GM19099 (cell line): ENCODE data around the gene GTPBP2.

Source experiments
- POLR2A ChIP-seq: IDR thresholded peaks from 3 replicates; pipeline ENCODE4 v1.6.1; 2011; ENCODE audit warnings: low read depth; ENCODE audit not compliant: insufficient read length; ENCODE audit errors: extremely low read depth

The GTPBP2 gene

GRCh38 chr6:43629104-43629504 is at the start of gene GTPBP2:
TSS of gene GTPBP2 (minus strand) at chr6:43629264. CDS start at chr6:43629162, 102 bp downstream.
- TF ChIP-seq POLR2A, result no peak

GRCh38 chr6:43678341-43678740 is 49.3 kb upstream of the GTPBP2 start:
- no peak for TF ChIP-seq POLR2A

GRCh38 chr6:43677759-43678158 is 48.7 kb upstream of the GTPBP2 start:
- TF ChIP-seq POLR2A, result no peak

- no peak for TF ChIP-seq POLR2A
These were observed 48.0 kb upstream of the GTPBP2 start for GRCh38 chr6:43676962-43677606.

GRCh38 chr6:43674921-43675320 is 45.9 kb upstream of the GTPBP2 start:
- TF ChIP-seq POLR2A, result no peak

DNA sequence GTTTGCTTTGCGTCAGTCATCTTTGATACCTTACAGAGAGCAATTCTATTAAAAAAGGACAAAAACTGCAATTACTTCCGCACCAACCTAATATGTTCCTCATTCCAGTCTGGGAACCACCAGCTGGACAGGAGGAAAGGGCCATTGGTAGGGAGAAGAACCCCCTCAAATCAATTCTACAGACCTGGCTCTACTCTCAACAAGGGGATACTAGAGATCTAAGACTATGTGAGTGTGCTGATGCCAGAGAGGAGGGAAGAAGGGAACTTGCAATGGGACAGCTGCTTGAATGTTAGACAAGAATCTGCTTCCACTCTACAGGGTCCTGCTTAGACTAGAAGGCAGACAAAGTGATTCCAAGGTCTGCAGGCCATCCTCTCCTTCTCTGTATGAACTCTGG is 45.2 kb upstream of the GTPBP2 start:
- no peak for TF ChIP-seq POLR2A

- no peak for TF ChIP-seq POLR2A
These were observed 44.5 kb upstream of the GTPBP2 start for GRCh38 chr6:43673444-43674084.

DNA sequence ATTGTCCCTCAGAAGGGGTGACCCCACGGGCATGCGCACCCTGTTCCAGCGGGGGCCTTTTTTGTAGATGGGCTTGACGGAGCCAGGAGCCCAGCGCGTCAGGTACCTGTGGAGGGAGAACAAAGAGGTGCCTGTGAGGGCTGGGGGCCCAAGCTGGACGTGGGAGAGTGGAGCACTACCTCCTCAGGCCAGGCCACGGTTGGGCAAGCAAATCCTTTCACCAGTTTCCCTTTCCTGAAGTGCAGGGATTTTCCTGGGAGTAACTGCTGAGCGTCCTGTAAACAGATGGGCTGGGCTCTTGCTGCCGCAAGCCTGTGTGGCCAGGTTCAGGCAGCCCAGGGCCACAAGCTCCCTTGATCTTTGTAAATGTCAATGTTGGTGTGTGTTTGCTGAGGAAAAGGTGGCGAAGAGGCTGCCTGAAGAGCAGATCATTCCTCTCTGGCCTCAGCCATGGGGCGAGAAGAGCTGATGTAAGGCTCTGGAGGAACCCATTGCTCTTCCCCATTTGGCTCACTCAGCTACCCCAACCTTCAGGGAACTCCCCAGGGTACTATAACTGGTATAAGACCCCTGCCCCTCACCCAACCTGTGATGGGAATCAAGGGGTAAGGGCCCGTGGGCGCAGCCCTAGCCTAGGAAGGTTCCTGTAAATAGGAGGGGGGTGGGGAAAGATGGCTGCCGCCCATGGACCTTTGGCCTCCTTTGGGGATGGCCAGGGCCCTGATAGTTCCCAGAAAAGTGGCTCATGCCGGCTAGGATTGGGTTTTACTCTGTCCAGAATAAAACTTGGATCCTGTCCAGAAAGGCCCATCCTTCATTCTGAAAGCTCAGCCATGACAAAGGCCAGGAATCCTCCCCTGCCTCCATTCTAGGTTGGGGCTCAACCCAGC is 43.0 kb upstream of the GTPBP2 start:
- TF ChIP-seq POLR2A, result no peak

DNA sequence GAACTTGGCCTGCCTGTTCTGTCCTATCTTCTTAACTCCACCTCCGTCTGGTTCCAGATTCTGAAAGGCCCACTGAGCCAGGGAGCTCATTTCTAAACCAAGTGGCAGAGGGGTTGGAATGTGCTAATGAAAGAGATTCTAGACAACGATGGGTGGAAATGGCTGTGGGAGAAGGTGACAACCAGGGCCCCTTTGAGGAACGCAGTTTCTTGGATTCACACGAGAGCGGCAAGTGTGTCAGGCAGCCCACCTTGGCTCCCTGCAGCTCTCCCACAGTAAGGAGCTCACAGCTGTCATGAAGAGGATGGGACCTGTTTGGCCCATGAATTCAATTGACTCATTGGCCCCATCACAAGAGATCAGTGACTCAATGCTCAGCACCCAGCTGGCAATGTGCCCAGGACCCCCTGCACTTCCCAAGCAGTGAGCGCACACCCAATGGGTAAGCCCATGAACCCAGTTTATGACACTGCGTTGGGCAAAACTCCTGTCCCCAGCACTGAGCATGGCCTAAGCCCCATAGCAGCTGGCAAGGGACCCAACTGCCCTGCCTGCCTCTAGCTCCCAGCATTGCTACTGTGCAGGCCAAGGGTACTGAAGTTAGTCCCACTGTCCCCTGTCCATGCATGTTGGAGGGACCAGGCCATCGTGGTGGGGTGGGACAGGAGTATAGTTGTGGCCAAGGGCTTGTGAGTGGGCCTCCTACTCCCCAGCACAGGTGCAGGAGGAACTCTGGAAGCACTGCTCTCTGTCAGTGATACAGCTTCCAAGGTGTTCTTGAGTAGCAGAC is 42.1 kb upstream of the GTPBP2 start:
- no peak for TF ChIP-seq POLR2A

DNA sequence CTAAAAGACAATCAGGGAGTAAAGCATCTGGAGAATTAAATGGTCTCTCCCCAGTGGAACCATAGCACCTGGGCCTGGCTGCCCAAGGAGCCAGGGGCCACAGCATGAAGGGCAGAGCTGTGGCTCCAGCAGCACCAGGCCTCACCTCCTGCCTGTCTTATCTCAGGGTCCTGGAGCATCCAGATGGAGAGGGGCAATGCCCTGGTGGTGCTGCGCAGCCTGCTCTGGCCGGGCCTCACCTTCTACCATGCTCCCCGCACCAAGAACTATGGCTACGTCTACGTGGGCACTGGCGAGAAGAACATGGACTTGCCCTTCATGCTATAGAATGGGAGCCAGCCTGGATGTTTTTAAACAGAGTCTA is 41.5 kb upstream of the GTPBP2 start:
- no peak for TF ChIP-seq POLR2A

DNA sequence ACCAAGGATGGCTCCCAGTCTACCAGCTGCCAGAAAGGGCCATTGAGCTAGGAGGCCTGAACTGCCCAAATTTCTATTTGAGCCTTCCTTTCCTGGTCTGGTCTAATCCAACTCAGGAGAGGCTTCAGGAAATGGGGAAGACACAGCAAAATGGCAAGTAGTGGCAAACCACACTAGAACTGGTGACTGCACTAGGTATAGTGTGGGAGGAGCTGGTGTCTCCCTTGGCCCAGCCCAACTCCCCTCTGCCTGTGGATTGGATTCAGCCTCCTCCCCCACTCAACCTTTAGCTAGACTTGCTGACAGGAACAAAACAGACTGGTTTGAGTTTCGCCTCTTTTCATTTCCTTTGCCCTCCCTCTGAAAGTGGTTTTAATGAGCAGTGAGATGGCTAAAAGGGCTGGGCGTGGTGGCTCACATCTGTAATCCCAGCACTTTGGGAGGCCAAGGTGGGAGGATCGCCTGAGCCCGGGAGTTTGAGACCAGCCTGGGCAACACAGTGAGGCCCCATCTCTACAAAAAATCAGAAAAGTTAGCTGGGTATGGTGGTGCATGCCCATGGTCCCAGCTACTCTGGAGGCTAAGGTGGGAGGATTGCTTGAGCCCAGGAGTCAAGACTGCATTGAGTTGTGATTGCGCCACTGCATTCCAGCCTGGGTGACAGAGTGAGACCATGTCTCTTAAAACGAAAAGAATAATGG is 41.0 kb upstream of the GTPBP2 start:
- no peak for TF ChIP-seq POLR2A

DNA sequence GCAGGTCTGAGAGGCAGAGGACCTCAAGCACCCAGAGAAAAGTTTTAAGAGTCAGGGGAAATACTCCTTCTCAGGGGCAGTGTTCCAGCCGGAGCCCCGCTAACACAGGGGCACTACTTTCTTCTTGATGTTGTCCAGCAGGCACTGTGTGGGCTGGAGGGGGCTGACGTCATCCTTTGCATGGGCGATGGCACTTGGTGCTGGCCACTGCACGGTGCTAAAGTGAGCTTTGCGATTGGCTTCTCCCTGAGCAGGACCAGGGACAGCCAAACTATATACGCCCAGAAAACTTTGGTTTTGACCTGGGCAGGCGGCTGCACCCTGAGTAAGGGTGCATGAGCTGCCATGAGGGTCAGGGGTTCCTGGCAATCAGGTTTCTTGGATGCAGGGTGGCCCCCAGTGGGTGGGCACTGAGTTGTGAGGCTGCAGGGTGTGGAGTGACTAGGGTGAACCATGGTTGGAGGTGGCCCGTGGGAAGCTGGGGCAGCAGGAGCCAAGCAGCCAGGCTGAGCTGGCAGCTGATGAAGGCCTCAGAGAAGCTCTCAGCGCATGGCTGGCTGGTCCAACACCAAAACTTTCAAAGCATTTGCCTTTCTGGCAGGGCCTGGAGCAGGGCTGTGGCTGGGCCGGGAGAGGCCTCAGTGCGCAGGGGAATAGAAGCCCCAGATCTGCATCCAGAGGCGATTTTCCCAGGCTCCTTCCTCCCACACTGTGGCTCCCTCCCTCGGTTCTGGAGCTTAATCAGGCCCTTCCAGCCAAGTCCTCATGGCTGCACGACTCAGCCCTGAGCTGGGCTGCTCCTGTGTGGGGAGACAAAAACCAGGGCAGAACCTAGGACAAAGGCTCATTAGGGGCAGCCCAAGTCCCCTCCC is 40.2 kb upstream of the GTPBP2 start:
- no peak for TF ChIP-seq POLR2A

DNA sequence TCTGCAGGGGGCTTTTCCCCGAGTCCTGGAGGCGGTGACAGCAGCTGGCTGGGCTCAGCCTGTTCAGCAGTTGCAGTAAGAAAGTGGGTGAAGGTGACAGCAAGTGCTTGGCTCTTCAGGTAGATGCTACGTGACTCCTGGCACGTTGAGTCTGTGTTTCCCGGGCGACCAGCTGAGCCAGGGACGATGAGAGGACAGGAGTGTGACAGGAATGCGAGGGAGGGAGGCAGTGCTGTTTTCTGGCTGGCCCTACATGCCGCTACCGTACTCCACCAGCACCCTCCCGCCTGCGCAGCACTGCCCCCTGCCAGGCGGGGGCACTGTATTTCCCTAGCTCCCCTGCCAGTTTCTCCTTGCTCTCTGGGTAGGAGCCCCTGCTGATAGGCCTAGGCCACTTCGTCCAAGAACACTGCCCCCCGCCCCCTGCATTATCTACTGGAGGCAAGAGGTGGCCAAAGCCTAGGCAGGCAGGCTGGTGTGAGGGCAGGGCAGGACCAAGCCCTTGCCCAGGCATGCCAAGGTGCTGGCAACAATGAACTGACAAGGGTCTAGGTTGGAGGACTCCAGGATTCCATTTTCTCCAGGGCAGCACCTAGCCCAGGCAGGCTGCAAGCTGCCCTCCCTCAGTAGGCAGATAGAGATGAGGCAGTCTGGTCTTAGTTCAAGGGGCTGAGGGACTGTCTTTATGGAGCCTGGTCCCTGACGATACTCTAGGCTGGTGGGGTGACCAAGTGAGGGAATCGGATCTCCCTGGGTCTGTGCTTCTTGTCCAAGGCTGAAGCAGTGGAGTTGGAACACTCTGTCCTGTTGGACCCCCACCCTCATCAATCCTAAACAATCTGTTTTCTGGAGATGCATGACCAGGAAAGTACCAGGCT is 39.3 kb upstream of the GTPBP2 start:
- no peak for TF ChIP-seq POLR2A
